Immature natural killer cell (primary cell): ENCODE measurements around the gene EMILIN2. TPM values are rescaled to one million over a fixed set of nuclear protein-coding genes. Genes with fewer than 3 reads are reported as not detected.

ENCODE experiments used
- DNase-seq, 3 donors: peaks; one replicate each; pipeline ENCODE4 v3.0.0; 2022; ENCODE audit warnings: mixed read lengths in 1 of 3
- H3K27ac Mint-ChIP-seq, 6 donors: one replicate each; pipeline ENCODE4 v1.8.0; 2020; ENCODE audit warnings: mixed read lengths in 6 of 6, mild to moderate bottlenecking in 5 of 6, inconsistent platforms in 4 of 6, moderate library complexity in 3 of 6
- H3K27me3 Mint-ChIP-seq, 3 donors: one replicate each; pipeline ENCODE4 v1.8.0; 2020 to 2021; ENCODE audit warnings: low read depth in 3 of 3, mild to moderate bottlenecking in 3 of 3, mixed read lengths in 3 of 3, moderate library complexity in 3 of 3, inconsistent platforms in 1 of 3
- H3K36me3 Mint-ChIP-seq, 3 donors: one replicate each; pipeline ENCODE4 v1.8.0; 2020; ENCODE audit warnings: mixed read lengths in 3 of 3, inconsistent platforms in 2 of 3, mild to moderate bottlenecking in 2 of 3
- H3K4me1 Mint-ChIP-seq, 2 donors: one replicate each; pipeline ENCODE4 v1.8.0; 2020; ENCODE audit warnings: inconsistent platforms in 2 of 2, mild to moderate bottlenecking in 2 of 2, mixed read lengths in 2 of 2, moderate library complexity in 1 of 2
- H3K4me3 Mint-ChIP-seq, 5 donors: one replicate each; pipeline ENCODE4 v1.8.0; 2020; ENCODE audit warnings: mild to moderate bottlenecking in 5 of 5, mixed read lengths in 5 of 5, inconsistent platforms in 3 of 5, moderate library complexity in 3 of 5
- H3K9me3 Mint-ChIP-seq, 6 donors: one replicate each; pipeline ENCODE4 v1.8.0; 2020; ENCODE audit warnings: mild to moderate bottlenecking in 6 of 6, mixed read lengths in 6 of 6, inconsistent platforms in 4 of 6, moderate library complexity in 3 of 6
- polyA plus RNA-seq, 3 donors: library from polyadenylated mRNA; unstranded; fragments of 300-500 nt; fragmentation: Illumina TruSeq; gene quantifications; one replicate each; pipeline ENCODE4 v1.2.3, GENCODE V29; 2021

The EMILIN2 gene
- polyA plus RNA-seq, 3 donors from 2014 or later, result 3.4 to 9.3 (median 4.4) TPM

DNA sequence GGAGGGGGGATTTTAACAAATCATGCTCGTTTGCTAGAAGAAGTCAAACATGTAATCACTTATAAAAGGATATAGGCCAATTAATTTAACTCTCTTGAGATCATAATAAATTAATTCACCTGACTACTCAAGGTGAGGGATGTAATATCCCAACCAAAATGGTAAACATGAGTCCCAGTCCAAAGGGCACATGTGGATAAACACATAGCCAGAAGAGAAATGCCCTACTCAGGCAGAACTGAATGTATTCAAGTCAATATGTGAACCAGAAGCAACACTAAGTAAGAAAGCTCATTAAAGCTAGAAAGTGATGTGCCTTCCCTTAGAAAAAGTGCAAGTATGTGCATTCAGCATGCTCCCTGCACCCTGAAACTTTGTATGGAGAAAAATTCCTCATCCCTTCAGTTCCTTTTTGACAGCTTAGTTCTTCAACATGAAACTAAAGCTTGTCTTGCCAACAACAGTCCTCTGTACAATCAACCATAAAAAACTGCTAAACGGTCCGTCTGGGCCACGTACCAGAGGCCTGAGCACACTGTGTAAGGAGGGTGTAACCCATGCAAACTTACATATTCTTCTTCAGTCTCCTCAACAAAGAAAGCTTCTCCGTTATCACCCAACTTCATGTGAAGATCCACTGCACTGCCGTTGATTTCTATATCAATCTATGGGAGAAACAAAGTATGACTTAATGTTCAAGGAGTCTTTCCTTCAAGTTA, 107.3 kb downstream of the EMILIN2 start:
- no peak for DNase-seq
- Mint-ChIP-seq H3K27me3 (peaks cover 9 to 20% (median 16%) of the 10 kb centered on the region in 3 donors), H3K4me3 (no peak overlapping the region), H3K36me3 (peaks cover 19 to 56% (median 38%) of the 10 kb centered on the region in 3 donors), H3K9me3 (no peaks in the 10 kb centered on the region), H3K27ac (peak overlapping the region in 5 of 6 donors; percentile 57 to 96 (median 79)), H3K4me1 (peaks cover 55 to 79% of the 10 kb centered on the region in 2 donors)

DNA sequence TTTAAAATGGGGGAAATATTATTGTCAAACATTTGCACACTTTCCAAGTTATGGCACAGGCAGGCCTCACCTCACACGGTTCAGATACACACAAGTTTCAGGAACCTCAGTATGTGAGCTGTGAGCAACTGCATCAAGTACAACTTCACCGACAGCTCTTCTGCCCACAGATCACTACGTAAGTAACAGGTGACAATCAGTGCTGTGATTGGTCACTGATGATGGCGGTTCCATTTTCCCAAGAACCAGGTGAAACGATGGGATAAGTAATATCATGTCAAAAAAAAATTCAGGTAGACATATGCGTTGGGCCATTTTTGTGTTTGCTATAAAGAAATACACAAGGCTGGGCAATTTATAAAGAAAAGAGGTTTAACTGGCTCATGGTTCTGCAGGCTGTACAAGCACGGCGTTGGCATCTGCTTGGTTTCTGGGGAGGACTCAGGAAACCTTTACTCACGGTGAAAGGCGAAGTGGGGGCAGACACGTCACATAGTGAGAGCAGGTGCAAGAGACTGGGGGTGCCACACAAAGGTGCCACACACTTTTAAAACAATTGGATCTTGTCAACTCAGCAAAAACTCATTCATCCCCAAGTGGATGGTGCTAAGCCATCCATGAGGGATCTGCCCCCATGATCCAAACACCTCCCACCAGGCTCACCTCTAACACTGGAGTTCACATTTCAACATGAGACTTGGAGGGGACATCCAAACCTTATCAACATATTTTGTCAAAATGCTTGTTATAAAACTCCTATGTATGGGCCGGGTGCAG, 108.3 kb downstream of the EMILIN2 start:
- no peak for DNase-seq
- H3K4me3 Mint-ChIP-seq, result peak overlapping the region in 2 of 5 donors; percentile 5 to 85
- peak overlapping the region; percentile 57 to 98 (median 96) for H3K27ac Mint-ChIP-seq
- peaks cover 15 to 53% (median 34%) of the 10 kb centered on the region in 3 donors for H3K36me3 Mint-ChIP-seq
- peaks cover 59 to 83% of the 10 kb centered on the region in 2 donors for H3K4me1 Mint-ChIP-seq
- peaks cover 9 to 29% (median 16%) of the 10 kb centered on the region in 3 donors for H3K27me3 Mint-ChIP-seq
- no peaks in the 10 kb centered on the region for H3K9me3 Mint-ChIP-seq

DNA sequence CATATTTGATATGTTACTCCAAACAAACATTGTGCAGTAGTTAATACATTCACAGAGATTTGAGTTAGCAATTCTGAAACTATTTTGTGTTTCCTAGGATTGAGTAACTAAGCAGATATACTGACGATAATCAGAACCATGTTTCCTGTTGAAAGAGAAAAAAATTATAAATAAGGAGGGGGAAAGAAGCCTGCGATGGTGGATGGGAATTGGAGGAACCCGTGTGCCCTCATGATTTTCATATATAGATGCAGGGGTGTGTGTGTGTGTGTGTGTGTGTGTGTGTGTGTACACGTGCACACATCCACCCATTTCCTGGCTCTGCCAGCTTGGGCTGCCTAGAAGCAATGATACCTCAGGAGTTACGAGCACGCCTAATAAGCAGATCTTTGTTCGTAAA, 109.2 kb downstream of the EMILIN2 start:
- peaks cover 15 to 43% (median 34%) of the 10 kb centered on the region in 3 donors for H3K36me3 Mint-ChIP-seq
- H3K4me1 Mint-ChIP-seq, result peaks cover 65 to 87% of the 10 kb centered on the region in 2 donors
- peaks cover 9 to 31% (median 18%) of the 10 kb centered on the region in 3 donors for H3K27me3 Mint-ChIP-seq
- H3K4me3 Mint-ChIP-seq, result peak overlapping the region; percentile 10 to 85 (median 59)
- H3K27ac Mint-ChIP-seq, result peak overlapping the region; percentile 95 to 98 (median 96)
- H3K9me3 Mint-ChIP-seq, result no peaks in the 10 kb centered on the region
- DNase-seq, result peak in 1 of 3 donors; percentile 24

GRCh38 chr18:2958819-2959298, 112.1 kb downstream of the EMILIN2 start:
- Mint-ChIP-seq H3K9me3 (no peaks in the 10 kb centered on the region), H3K27me3 (peaks cover 9 to 31% (median 18%) of the 10 kb centered on the region in 3 donors), H3K4me3 (peak overlapping the region; percentile 75 to 88 (median 84)), H3K27ac (peak overlapping the region; percentile 97 to 99 (median 98)), H3K36me3 (peaks cover 4 to 23% (median 21%) of the 10 kb centered on the region in 3 donors), H3K4me1 (peaks cover 92 to 99% of the 10 kb centered on the region in 2 donors)
- DNase-seq, result peak; percentile 57 to 64 (median 60)

- H3K27ac Mint-ChIP-seq, result peak overlapping the region; percentile 97 to 99 (median 98)
- peaks cover 92 to 98% of the 10 kb centered on the region in 2 donors for H3K4me1 Mint-ChIP-seq
- H3K36me3 Mint-ChIP-seq, result peaks cover 4 to 18% (median 18%) of the 10 kb centered on the region in 3 donors
- H3K27me3 Mint-ChIP-seq, result peaks cover 9 to 31% (median 18%) of the 10 kb centered on the region in 3 donors
- DNase-seq, result no peak
- H3K4me3 Mint-ChIP-seq, result peak overlapping the region; percentile 84 to 88 (median 86)
- H3K9me3 Mint-ChIP-seq, result no peaks in the 10 kb centered on the region
Observed at GRCh38 chr18:2959341-2959740, 112.5 kb downstream of the EMILIN2 start.

DNA sequence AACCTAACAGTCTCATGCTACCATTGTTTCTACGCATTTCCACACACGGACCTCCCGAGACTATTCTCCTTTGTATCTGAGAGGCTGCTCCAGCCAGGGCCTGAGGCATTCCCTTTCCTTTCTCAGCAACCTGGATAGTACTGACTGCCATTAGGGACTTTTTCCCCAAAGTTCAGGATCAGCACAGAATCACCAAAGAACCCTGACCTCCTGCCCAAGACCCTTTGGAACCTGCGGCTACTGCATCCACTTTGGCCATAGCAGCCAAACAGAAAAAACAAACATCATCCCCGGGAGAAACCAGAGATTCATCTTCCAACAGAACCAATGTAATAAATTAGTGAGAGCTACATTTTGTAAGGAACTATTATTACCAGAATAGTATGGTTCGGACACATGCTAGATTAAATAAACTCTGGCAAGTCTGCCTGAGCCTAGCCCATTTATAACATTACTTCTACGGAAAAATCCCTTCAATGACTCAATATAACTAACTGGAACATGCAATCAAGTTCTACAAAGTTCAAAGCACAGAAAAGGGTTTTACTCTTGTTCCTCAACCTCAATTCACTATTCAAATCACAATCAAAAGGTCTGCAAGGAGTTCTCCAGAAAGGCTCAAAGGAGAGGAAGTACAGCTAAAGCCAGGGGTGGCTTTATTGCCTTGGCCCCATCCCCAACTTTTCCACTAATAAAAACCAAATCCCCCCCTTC, 114.3 kb downstream of the EMILIN2 start:
- H3K27me3 Mint-ChIP-seq, result peaks cover 9 to 30% (median 18%) of the 10 kb centered on the region in 3 donors
- peaks cover 90 to 98% of the 10 kb centered on the region in 2 donors for H3K4me1 Mint-ChIP-seq
- peak overlapping the region; percentile 84 to 88 (median 86) for H3K4me3 Mint-ChIP-seq
- no peaks in the 10 kb centered on the region for H3K9me3 Mint-ChIP-seq
- H3K36me3 Mint-ChIP-seq, result peaks cover 5 to 11% (median 9%) of the 10 kb centered on the region in 3 donors
- H3K27ac Mint-ChIP-seq, result peak overlapping the region; percentile 97 to 99 (median 98)
- DNase-seq, result no peak

GRCh38 chr18:2961821-2962220, 115.0 kb downstream of the EMILIN2 start:
- Mint-ChIP-seq H3K4me1 (peaks cover 90 to 98% of the 10 kb centered on the region in 2 donors), H3K9me3 (no peaks in the 10 kb centered on the region), H3K36me3 (peaks cover 4 to 9% (median 8%) of the 10 kb centered on the region in 3 donors), H3K27ac (peak overlapping the region; percentile 97 to 99 (median 98)), H3K27me3 (peaks cover 9 to 29% (median 18%) of the 10 kb centered on the region in 3 donors), H3K4me3 (peak overlapping the region; percentile 84 to 88 (median 86))
- peak in 1 of 3 donors; percentile 32 for DNase-seq

GRCh38 chr18:2963048-2963447, 116.2 kb downstream of the EMILIN2 start:
- Mint-ChIP-seq H3K9me3 (no peaks in the 10 kb centered on the region), H3K27me3 (peaks cover 3 to 21% (median 12%) of the 10 kb centered on the region in 3 donors), H3K36me3 (peaks cover 4 to 9% (median 8%) of the 10 kb centered on the region in 3 donors), H3K4me3 (peak overlapping the region; percentile 54 to 87 (median 71)), H3K27ac (peak overlapping the region; percentile 97 to 99 (median 98)), H3K4me1 (peaks cover 85 to 97% of the 10 kb centered on the region in 2 donors)
- DNase-seq, result peak; percentile 62 to 72 (median 67)

GRCh38 chr18:2964361-2965010, 117.7 kb downstream of the EMILIN2 start:
- peaks cover 4 to 9% (median 8%) of the 10 kb centered on the region in 3 donors for H3K36me3 Mint-ChIP-seq
- peaks cover 85 to 97% of the 10 kb centered on the region in 2 donors for H3K4me1 Mint-ChIP-seq
- H3K27ac Mint-ChIP-seq, result peak overlapping the region; percentile 52 to 98 (median 82)
- H3K4me3 Mint-ChIP-seq, result peak overlapping the region in 4 of 5 donors; percentile 14 to 26 (median 22)
- H3K9me3 Mint-ChIP-seq, result no peaks in the 10 kb centered on the region
- no peak for DNase-seq
- H3K27me3 Mint-ChIP-seq, result peaks cover 0 to 8% (median 2%) of the 10 kb centered on the region in 3 donors

Other genes with a start within 250 kb of the EMILIN2 start
- gene SMCHD1, start 191.3 kb upstream of the EMILIN2 start, polyA plus RNA-seq, result 10 to 100 TPM; 13.9 to 31.0 (median 17.8) TPM
- 10 to 100 TPM; 17.3 to 80.1 (median 31.0) TPM for gene LPIN2, start 166.1 kb downstream of the EMILIN2 start, polyA plus RNA-seq